ENCODE results near the gene MRM2.

DNA sequence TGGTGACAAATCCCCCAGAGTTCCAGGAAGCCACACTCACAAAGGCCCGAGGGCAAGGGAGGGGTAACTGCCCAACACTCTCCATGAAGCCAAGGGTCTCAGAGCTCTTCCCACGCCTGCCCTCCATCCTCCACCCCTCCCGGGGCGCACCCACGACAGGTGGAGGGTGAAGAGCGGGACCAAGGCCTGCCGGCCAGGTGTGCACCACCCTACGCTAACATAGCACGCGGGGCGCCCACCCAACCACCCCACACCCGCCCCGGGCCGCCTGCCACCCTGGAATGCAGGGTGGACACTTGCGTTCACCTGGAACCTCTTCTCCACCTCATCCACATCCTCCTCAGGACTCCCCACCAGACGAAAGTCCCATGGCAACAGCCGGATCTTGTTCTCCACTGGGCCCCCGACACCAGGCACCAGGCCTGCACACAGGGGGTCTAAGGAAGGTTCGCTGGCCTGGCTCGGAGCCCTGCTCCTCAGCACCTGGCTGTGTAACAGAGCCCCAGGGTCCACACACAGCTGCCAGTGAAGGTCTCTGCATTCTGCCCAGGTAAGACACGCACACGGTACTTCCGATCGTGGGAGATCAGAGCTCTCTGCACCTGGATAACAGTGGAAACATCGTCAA is 41.9 kb downstream of the MRM2 start:
- TF ChIP-seq CHD2 (IDR thresholded peaks at IDR 0.05; ENCODE audit: low read length, partially characterized antibody), result no peak
- TF ChIP-seq, protein P1, sequence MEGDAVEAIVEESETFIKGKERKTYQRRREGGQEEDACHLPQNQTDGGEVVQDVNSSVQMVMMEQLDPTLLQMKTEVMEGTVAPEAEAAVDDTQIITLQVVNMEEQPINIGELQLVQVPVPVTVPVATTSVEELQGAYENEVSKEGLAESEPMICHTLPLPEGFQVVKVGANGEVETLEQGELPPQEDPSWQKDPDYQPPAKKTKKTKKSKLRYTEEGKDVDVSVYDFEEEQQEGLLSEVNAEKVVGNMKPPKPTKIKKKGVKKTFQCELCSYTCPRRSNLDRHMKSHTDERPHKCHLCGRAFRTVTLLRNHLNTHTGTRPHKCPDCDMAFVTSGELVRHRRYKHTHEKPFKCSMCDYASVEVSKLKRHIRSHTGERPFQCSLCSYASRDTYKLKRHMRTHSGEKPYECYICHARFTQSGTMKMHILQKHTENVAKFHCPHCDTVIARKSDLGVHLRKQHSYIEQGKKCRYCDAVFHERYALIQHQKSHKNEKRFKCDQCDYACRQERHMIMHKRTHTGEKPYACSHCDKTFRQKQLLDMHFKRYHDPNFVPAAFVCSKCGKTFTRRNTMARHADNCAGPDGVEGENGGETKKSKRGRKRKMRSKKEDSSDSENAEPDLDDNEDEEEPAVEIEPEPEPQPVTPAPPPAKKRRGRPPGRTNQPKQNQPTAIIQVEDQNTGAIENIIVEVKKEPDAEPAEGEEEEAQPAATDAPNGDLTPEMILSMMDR (IDR thresholded peaks at IDR 0.05), result no peak
- no peak for TF ChIP-seq RAD21 (conservative IDR thresholded peaks at IDR 0.05 in 1 of 2, IDR thresholded peaks at IDR 0.05 in 1 of 2)
- TF ChIP-seq KDM1A (IDR thresholded peaks at IDR 0.05; ENCODE audit: low read depth), result no peak
- TF ChIP-seq, protein P2, sequence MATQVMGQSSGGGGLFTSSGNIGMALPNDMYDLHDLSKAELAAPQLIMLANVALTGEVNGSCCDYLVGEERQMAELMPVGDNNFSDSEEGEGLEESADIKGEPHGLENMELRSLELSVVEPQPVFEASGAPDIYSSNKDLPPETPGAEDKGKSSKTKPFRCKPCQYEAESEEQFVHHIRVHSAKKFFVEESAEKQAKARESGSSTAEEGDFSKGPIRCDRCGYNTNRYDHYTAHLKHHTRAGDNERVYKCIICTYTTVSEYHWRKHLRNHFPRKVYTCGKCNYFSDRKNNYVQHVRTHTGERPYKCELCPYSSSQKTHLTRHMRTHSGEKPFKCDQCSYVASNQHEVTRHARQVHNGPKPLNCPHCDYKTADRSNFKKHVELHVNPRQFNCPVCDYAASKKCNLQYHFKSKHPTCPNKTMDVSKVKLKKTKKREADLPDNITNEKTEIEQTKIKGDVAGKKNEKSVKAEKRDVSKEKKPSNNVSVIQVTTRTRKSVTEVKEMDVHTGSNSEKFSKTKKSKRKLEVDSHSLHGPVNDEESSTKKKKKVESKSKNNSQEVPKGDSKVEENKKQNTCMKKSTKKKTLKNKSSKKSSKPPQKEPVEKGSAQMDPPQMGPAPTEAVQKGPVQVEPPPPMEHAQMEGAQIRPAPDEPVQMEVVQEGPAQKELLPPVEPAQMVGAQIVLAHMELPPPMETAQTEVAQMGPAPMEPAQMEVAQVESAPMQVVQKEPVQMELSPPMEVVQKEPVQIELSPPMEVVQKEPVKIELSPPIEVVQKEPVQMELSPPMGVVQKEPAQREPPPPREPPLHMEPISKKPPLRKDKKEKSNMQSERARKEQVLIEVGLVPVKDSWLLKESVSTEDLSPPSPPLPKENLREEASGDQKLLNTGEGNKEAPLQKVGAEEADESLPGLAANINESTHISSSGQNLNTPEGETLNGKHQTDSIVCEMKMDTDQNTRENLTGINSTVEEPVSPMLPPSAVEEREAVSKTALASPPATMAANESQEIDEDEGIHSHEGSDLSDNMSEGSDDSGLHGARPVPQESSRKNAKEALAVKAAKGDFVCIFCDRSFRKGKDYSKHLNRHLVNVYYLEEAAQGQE (IDR thresholded peaks at IDR 0.05), result no peak
- no peak for TF ChIP-seq CHD4 (IDR thresholded peaks at IDR 0.05; ENCODE audit: borderline replicate concordance)
- TF ChIP-seq MAZ (IDR thresholded peaks at IDR 0.05; ENCODE audit: borderline replicate concordance, low read depth, low read length), result no peak
- no peak for TF ChIP-seq JUNB (IDR thresholded peaks at IDR 0.05)
- TF ChIP-seq SREBF2 (IDR thresholded peaks at IDR 0.05), result no peak
- TF ChIP-seq SMC3 (IDR thresholded peaks at IDR 0.05), result no peak
- no peak for TF ChIP-seq MYC (IDR thresholded peaks at IDR 0.05; ENCODE audit: borderline replicate concordance, low read length)
- TF ChIP-seq POLR2A (IDR thresholded peaks at IDR 0.05; ENCODE audit: low read length), result no peak

Data from A549 (cell line).